RWPE1 (cell line): ENCODE measurements around the gene OLR1.

ENCODE experiments used
- CTCF ChIA-PET: fragments of 350-600 bp; sonication (Branson Sonifier 250); formaldehyde crosslinking; extraction: SDS; loops from one replicate; lab custom pipeline; 2021; lab: Yijun Ruan, JAX
- POLR2A ChIA-PET: fragments of 400-600 bp; formaldehyde crosslinking; extraction: SDS; loops from one replicate; lab custom pipeline; 2020; ENCODE audit warnings: antibody characterized with exemption; ENCODE audit not compliant: low non-redundant PET; lab: Yijun Ruan, JAX
- DNase-seq: peaks from one replicate; pipeline ENCODE4 v3.0.0; 2012; ENCODE audit warnings: low spot score
- H3K27ac ChIP-seq: fragments of 450-650 bp; 2 replicates; pipeline ENCODE4 v1.5.1; 2017
- CTCF ChIP-seq: fragments of 450-650 bp; conservative IDR thresholded peaks from 2 replicates; pipeline ENCODE4 v1.5.1; 2017; ENCODE audit warnings: low read depth, mild to moderate bottlenecking

The OLR1 gene

GRCh38 chr12:10169104-10169503 is 2.8 kb downstream of the OLR1 start:
- DNase-seq = no peak
- no peak overlapping the region for H3K27ac ChIP-seq
- no peak for TF ChIP-seq CTCF
- POLR2A ChIA-PET = no interaction called here
- CTCF ChIA-PET = interaction anchor here (0.6 to 1.2 kb wide), 2 partner anchors 16 to 22 kb away, joined by 3 to 5 read pairs; no protein-coding TSS in a partner anchor

- ChIA-PET CTCF (no interaction called here), POLR2A (no interaction called here)
- no peak for TF ChIP-seq CTCF
- H3K27ac ChIP-seq = no peak overlapping the region
- DNase-seq = no peak
Measured at GRCh38 chr12:10167599-10167998, 4.3 kb downstream of the OLR1 start.

GRCh38 chr12:10165421-10165820 is 6.5 kb downstream of the OLR1 start:
- TF ChIP-seq CTCF = no peak
- ChIA-PET POLR2A (no interaction called here), CTCF (interaction anchor here (0.6 kb wide), 1 partner anchor 24 kb away, joined by 4 read pairs; no protein-coding TSS in a partner anchor)
- no peak overlapping the region for H3K27ac ChIP-seq
- DNase-seq = no peak

GRCh38 chr12:10163084-10163483 is 8.8 kb downstream of the OLR1 start:
- CTCF ChIA-PET = no interaction called here
- DNase-seq = no peak
- no peak for TF ChIP-seq CTCF
- POLR2A ChIA-PET = no interaction called here
- H3K27ac ChIP-seq = no peak overlapping the region

GRCh38 chr12:10160617-10161385 is 11.1 kb downstream of the OLR1 start:
- DNase-seq = no peak
- H3K27ac ChIP-seq = no peak overlapping the region
- TF ChIP-seq CTCF = no peak
- ChIA-PET POLR2A (interaction anchor here (0.7 kb wide), 1 partner anchor 87 kb away, joined by 3 read pairs; no protein-coding TSS in a partner anchor), CTCF (interaction anchor here (1.0 kb wide), 1 partner anchor 7 kb away, joined by 5 read pairs; no protein-coding TSS in a partner anchor)

GRCh38 chr12:10159280-10159679 is 12.7 kb downstream of the OLR1 start:
- no peak overlapping the region for H3K27ac ChIP-seq
- ChIA-PET POLR2A (no interaction called here), CTCF (interaction anchor here (0.6 to 0.8 kb wide), 2 partner anchors 149 to 334 kb away, joined by 3 to 5 read pairs; no protein-coding TSS in a partner anchor)
- TF ChIP-seq CTCF = no peak
- DNase-seq = no peak
